ENCODE results near the gene SEPHS2.

SEPHS2 gene

DNA sequence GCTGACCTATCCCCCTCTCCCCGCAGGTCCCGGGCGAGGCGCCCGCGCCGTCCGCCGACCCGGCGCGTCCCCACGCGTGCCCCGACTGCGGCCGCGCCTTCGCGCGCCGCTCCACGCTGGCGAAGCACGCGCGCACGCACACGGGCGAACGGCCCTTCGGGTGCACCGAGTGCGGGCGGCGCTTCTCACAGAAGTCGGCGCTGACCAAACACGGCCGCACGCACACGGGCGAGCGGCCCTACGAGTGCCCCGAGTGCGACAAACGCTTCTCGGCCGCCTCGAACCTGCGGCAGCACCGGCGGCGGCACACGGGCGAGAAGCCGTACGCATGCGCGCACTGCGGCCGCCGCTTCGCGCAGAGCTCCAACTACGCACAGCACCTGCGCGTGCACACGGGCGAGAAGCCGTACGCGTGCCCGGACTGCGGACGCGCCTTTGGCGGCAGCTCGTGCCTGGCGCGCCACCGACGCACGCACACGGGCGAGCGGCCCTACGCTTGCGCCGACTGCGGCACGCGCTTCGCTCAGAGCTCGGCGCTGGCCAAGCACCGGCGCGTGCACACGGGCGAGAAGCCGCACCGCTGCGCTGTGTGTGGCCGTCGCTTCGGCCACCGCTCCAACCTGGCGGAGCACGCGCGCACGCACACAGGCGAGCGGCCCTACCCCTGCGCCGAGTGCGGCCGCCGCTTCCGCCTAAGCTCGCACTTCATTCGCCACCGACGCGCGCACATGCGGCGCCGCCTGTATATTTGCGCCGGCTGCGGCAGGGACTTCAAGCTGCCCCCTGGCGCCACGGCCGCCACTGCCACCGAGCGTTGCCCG lies 27.9 kb downstream of the SEPHS2 start (continued):
- TF ChIP-seq OVOL3 (tag by site-specific recombination; IDR thresholded peaks at IDR 0.05) (no peak), ZNF747 (tag by site-specific recombination; IDR thresholded peaks at IDR 0.05) (no peak), ZNF610 (tag by site-specific recombination; IDR thresholded peaks at IDR 0.05; ENCODE audit: borderline replicate concordance) (peak; percentile 61; the same call in 1 of the 2 replicates), ZNF76 (tag by site-specific recombination; IDR thresholded peaks at IDR 0.05; ENCODE audit: borderline replicate concordance, low read depth) (peak; percentile 49; the same call in 1 of the 2 replicates), ZBTB8A (tag by site-specific recombination; IDR thresholded peaks at IDR 0.05) (peak; percentile 38; the same call in 1 of the 2 replicates), ZNF658 (tag by site-specific recombination; IDR thresholded peaks at IDR 0.05) (no peak), HOXC10 (CRISPR knock-in tag; IDR thresholded peaks at IDR 0.05) (0 out of 2 replicates have a peak, but pooled peaks have one; percentile 38), ZNF510 (tag by site-specific recombination; IDR thresholded peaks at IDR 0.05; ENCODE audit: insufficient replicate concordance) (no peak)
- TF ChIP-seq, protein P1, sequence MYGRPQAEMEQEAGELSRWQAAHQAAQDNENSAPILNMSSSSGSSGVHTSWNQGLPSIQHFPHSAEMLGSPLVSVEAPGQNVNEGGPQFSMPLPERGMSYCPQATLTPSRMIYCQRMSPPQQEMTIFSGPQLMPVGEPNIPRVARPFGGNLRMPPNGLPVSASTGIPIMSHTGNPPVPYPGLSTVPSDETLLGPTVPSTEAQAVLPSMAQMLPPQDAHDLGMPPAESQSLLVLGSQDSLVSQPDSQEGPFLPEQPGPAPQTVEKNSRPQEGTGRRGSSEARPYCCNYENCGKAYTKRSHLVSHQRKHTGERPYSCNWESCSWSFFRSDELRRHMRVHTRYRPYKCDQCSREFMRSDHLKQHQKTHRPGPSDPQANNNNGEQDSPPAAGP (tag by site-specific recombination; IDR thresholded peaks at IDR 0.05), result peak; percentile 73
- TF ChIP-seq, protein P2, sequence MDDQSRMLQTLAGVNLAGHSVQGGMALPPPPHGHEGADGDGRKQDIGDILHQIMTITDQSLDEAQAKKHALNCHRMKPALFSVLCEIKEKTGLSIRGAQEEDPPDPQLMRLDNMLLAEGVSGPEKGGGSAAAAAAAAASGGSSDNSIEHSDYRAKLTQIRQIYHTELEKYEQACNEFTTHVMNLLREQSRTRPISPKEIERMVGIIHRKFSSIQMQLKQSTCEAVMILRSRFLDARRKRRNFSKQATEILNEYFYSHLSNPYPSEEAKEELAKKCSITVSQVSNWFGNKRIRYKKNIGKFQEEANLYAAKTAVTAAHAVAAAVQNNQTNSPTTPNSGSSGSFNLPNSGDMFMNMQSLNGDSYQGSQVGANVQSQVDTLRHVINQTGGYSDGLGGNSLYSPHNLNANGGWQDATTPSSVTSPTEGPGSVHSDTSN (CRISPR knock-in tag; IDR thresholded peaks at IDR 0.05), result peak; percentile 96
- TF ChIP-seq, protein P3, sequence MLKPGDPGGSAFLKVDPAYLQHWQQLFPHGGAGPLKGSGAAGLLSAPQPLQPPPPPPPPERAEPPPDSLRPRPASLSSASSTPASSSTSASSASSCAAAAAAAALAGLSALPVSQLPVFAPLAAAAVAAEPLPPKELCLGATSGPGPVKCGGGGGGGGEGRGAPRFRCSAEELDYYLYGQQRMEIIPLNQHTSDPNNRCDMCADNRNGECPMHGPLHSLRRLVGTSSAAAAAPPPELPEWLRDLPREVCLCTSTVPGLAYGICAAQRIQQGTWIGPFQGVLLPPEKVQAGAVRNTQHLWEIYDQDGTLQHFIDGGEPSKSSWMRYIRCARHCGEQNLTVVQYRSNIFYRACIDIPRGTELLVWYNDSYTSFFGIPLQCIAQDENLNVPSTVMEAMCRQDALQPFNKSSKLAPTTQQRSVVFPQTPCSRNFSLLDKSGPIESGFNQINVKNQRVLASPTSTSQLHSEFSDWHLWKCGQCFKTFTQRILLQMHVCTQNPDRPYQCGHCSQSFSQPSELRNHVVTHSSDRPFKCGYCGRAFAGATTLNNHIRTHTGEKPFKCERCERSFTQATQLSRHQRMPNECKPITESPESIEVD (tag by site-specific recombination; IDR thresholded peaks at IDR 0.05), result no peak
- TF ChIP-seq, protein P4, sequence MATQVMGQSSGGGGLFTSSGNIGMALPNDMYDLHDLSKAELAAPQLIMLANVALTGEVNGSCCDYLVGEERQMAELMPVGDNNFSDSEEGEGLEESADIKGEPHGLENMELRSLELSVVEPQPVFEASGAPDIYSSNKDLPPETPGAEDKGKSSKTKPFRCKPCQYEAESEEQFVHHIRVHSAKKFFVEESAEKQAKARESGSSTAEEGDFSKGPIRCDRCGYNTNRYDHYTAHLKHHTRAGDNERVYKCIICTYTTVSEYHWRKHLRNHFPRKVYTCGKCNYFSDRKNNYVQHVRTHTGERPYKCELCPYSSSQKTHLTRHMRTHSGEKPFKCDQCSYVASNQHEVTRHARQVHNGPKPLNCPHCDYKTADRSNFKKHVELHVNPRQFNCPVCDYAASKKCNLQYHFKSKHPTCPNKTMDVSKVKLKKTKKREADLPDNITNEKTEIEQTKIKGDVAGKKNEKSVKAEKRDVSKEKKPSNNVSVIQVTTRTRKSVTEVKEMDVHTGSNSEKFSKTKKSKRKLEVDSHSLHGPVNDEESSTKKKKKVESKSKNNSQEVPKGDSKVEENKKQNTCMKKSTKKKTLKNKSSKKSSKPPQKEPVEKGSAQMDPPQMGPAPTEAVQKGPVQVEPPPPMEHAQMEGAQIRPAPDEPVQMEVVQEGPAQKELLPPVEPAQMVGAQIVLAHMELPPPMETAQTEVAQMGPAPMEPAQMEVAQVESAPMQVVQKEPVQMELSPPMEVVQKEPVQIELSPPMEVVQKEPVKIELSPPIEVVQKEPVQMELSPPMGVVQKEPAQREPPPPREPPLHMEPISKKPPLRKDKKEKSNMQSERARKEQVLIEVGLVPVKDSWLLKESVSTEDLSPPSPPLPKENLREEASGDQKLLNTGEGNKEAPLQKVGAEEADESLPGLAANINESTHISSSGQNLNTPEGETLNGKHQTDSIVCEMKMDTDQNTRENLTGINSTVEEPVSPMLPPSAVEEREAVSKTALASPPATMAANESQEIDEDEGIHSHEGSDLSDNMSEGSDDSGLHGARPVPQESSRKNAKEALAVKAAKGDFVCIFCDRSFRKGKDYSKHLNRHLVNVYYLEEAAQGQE (tag by site-specific recombination; IDR thresholded peaks at IDR 0.05), result no peak

DNA sequence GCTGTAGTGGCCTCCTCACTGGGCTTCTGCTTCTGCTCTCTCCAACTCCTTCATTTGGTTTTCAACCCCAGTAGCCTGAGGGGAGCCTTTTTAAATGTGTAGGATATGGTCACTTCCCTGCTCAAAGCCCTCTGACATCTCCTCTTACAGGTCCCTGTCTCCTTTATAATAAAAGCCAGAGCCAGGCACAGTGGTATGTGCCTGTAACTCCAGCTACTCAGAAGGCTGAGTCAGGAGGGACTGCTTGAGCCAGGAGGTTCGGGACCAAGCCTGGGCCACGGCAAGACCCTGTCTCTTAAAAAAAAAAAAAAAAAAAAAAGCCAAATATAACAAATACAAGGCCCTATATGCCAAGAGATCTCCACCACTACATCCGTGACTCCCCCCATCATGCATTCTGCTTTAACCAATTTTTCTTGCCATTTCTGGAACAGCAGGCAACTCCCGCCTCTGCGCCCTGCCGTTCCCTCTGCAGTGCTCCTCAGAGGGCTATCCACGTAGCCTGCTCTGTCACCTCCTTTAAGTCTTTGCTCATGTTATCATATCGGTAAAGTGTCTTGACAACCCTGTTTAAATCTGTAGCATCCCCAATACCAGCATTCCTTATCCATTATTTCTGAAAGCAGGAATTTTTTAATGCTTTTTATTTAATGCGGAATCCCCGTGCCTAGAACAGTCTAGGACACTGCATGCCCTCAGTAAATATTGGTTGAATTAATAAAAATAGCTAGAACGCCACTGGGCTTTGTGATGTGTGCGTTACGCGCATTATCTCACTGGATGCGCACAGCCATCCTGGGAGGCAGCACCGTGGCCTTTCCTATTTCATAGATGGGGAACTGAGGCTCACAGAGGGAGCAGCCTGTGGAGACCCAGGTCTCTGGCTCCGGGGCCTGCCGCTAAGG lies 28.8 kb downstream of the SEPHS2 start:
- CTCF ChIA-PET, result interaction anchor here (0.6 to 2.5 kb wide), 9 partner anchors 7 to 427 kb away, joined by 3 to 15 read pairs (median 5); partner anchors contain the start of genes DCTPP1 and ZNF48
- H3K36me3 ChIP-seq (ENCODE audit: control insufficient read depth in 2 of 2, insufficient read depth in 1 of 2, low read length in 2 of 2), result peaks cover 42 to 84% of the 10 kb centered on the region in 2 experiments; a peak in 2 of 3 replicates
- peaks cover 12% of the 10 kb centered on the region for H3K4me1 ChIP-seq (ENCODE audit: control insufficient read depth, insufficient read depth, low read length)
- POLR2A ChIA-PET, result interaction anchor here (0.6 to 2.8 kb wide), 27 partner anchors 9 to 351 kb away, joined by 3 to 64 read pairs (median 7); partner anchors contain the start of genes ALDOA, CD2BP2, DCTPP1 and FBRS
- H3K4me3 ChIP-seq (ENCODE audit: low read depth, low read length), result no peak overlapping the region
- peak overlapping the region; percentile 85; the same call in 1 of the 2 replicates for H3K27ac ChIP-seq (ENCODE audit: extremely low read depth, low read depth, low read length)
- H3K9me3 ChIP-seq (ENCODE audit: control insufficient read depth, insufficient read depth, low read depth, low read length), result no peaks in the 10 kb centered on the region
- no peak for TF ChIP-seq ZNF664 (tag by site-specific recombination; IDR thresholded peaks at IDR 0.05)
- TF ChIP-seq ZNF302 (tag by site-specific recombination; IDR thresholded peaks at IDR 0.05; ENCODE audit: low read depth), result no peak
- peak; percentile 51; the same call in 1 of the 2 replicates for TF ChIP-seq ZNF600 (tag by site-specific recombination; IDR thresholded peaks at IDR 0.05)
- TF ChIP-seq, protein P5, sequence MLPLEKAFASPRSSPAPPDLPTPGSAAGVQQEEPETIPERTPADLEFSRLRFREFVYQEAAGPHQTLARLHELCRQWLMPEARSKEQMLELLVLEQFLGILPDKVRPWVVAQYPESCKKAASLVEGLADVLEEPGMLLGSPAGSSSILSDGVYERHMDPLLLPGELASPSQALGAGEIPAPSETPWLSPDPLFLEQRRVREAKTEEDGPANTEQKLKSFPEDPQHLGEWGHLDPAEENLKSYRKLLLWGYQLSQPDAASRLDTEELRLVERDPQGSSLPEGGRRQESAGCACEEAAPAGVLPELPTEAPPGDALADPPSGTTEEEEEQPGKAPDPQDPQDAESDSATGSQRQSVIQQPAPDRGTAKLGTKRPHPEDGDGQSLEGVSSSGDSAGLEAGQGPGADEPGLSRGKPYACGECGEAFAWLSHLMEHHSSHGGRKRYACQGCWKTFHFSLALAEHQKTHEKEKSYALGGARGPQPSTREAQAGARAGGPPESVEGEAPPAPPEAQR (tag by site-specific recombination; IDR thresholded peaks at IDR 0.05), result no peak
- TF ChIP-seq, protein P6, sequence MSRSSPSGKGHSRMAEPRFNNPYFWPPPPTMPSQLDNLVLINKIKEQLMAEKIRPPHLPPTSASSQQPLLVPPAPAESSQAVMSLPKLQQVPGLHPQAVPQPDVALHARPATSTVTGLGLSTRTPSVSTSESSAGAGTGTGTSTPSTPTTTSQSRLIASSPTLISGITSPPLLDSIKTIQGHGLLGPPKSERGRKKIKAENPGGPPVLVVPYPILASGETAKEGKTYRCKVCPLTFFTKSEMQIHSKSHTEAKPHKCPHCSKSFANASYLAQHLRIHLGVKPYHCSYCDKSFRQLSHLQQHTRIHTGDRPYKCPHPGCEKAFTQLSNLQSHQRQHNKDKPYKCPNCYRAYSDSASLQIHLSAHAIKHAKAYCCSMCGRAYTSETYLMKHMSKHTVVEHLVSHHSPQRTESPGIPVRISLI (tag by site-specific recombination; IDR thresholded peaks at IDR 0.05), result 0 out of 2 replicates have a peak, but pooled peaks have one; percentile 50
- peak; percentile 69; the same call in 1 of the 2 replicates for TF ChIP-seq MYNN (tag by site-specific recombination; IDR thresholded peaks at IDR 0.05; ENCODE audit: borderline replicate concordance)
- TF ChIP-seq, protein P7, sequence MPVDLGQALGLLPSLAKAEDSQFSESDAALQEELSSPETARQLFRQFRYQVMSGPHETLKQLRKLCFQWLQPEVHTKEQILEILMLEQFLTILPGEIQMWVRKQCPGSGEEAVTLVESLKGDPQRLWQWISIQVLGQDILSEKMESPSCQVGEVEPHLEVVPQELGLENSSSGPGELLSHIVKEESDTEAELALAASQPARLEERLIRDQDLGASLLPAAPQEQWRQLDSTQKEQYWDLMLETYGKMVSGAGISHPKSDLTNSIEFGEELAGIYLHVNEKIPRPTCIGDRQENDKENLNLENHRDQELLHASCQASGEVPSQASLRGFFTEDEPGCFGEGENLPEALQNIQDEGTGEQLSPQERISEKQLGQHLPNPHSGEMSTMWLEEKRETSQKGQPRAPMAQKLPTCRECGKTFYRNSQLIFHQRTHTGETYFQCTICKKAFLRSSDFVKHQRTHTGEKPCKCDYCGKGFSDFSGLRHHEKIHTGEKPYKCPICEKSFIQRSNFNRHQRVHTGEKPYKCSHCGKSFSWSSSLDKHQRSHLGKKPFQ (tag by site-specific recombination; IDR thresholded peaks at IDR 0.05), result no peak
- TF ChIP-seq ZNF658 (tag by site-specific recombination; IDR thresholded peaks at IDR 0.05), result no peak
- TF ChIP-seq ZNF548 (tag by site-specific recombination; IDR thresholded peaks at IDR 0.05), result no peak

Data from HEK293 (cell line).